ENCODE results near the gene POLR2I.
A peak's percentile ranks its signal among the peaks of the same experiment; 100 is the strongest.
"Not testable (repeated sequence)": the region's sequence is repeated elsewhere in the genome, so short reads cannot be mapped to it uniquely, and the experiment has no call there.

The POLR2I gene

DNA sequence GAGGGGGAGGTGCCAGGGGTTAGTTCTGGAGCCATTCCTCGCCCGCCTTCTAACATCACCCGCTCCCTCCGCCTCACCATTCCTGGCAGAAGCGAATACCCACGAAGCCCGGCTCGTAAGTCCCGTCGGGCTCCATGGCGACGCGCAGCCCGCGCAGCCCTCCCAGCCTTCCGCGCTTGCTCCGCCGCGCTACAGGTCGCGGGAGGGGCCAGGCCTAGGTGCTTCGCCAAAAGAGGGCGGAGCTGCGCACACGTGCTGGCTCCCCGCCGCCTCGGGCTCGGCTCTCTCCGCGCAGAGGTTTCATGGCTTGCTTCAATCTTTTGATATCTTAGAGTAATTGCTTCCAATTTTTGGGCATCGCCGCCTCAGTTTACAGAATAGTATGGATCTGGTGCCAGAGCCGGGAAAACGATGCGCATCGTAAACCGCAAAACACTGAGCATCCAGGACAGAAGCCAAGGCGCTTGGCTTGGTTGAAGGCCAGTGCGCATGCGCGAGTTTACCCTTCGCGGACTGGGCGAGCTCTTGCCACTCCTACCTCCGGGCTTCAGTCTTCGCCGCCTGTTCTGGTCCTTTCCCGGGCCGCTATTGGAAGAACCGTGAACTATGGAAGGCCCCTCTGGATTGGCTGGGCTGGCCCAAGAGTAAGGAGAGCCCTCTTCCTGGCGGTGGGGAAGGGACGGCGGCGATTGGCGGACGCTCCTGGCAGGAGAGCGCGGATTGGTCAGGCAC, at the start of gene POLR2I:
POLR2I (minus strand) TSS at position 155 of the 732 bp plus-strand sequence; CDS start at position 136, 19 bp downstream.
- DNase-seq (ENCODE audit: low read depth), result peak; percentile 98

- no peak for DNase-seq (ENCODE audit: low read depth)
Measured at GRCh38 chr19:36163813-36164212, 49.1 kb upstream of the POLR2I start.

DNA sequence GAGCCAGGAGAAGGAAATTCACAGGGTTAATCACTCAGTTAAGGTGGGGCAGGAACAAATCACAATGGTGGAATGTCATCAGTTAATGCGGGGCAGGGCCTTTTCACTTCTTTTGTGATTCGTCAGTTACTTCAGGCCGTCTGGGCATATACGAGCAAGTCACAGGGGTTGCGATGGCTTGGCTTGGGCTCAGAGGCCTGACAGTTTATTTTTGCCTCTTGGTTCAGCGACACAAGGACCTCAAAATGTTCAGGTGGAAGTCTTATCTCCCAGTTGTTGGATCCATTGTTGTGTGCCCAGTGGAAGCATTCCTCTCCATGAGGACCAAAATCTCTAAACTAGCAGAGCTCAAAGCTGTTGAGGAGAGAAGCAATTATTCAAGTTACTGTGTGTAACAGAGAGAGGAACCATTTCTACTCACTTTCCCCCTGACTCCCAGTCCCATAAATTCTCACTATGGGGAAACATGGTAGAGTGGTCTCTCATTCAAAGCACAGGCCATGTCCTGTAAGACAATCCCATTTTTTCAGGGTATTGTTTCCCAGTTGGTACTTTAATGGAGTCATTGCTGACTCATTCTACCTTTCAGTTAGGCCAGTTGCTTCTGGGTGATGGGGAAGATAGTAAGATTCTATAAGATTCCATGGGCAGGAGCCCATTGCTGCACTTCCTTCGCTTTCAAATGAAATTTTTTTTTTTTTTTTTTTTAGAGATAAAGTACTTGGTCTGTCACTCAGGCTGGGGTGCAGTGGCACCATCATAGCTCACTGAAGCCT, 46.3 kb upstream of the POLR2I start:
- no peak for DNase-seq (ENCODE audit: low read depth)

DNA sequence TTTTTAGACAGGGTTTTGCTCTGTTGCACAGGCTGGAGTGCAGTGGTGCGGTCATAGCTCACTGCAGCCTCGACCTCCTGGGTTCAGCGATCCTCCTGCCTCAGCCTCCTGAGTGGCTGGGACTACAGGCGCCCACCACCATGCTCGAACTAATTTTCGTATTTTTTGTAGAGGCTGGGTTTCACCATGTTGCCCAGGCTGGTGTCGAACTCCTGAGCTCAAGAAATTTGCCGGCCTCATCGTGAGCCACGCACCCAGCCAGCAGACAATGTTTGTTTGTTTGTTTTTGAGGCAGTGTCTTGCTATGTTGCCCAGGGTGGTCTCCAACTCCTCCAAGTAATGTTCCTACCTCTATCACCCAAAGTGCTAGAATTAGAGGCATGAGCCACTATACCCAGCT, 38.5 kb upstream of the POLR2I start:
- no peak for DNase-seq (ENCODE audit: low read depth)

- DNase-seq (ENCODE audit: low read depth), result no peak
Measured at GRCh38 chr19:36152352-36153091, 37.8 kb upstream of the POLR2I start, which contains the start of gene COX7A1. Gene COX7A1, minus strand, starts transcription at chr19:36152447. Its CDS starts 40 bp downstream, at chr19:36152407.

- DNase-seq (ENCODE audit: low read depth), result no peak
Measured at GRCh38 chr19:36152019-36152351, 37.3 kb upstream of the POLR2I start.

GRCh38 chr19:36151144-36152018, 36.7 kb upstream of the POLR2I start:
- DNase-seq (ENCODE audit: low read depth), result no peak

DNA sequence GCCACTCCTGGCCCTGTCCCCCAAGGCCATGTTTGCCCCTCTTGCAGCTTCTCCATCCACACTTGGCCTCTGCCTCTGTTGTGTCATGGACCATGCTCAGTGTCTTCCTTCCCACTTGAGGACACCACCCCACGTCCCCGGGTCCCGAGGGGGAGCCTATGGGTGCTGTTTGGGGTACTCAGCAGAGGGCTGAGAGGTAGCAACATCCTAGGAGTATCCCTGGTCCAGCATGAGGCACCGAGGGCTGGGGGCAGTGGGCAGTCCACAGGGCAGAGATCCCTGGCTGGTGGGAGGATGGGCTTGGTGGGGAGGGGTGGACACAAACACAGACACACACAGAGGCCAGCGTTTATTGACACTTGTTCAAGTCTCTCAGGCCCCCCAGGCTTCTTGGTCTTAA, 35.9 kb upstream of the POLR2I start:
- no peak for DNase-seq (ENCODE audit: low read depth)

DNA sequence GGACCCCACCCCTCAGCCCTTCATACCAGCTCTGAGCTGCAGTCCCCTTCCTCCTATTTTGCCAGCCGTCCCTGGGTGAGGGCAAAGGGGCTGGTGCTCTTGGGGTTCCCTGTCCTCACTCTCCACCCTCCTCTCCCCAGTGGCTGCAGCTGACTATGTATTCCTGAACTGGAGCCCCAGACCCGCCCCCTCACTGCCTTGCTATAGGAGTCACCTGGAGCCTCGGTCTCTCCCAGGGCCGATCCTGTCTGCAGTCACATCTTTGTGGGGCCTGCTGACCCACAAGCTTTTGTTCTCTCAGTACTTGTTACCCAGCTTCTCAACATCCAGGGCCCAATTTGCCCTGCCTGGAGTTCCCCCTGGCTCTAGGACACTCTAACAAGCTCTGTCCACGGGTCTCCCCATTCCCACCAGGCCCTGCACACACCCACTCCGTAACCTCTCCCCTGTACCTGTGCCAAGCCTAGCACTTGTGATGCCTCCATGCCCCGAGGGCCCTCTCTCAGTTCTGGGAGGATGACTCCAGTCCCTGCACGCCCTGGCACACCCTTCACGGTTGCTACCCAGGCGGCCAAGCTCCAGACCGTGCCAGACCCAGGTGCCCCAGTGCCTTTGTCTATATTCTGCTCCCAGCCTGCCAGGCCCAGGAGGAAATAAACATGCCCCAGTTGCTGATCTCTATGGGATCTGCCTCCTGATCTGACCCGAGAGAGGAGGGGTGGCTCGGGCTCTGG, 35.2 kb upstream of the POLR2I start:
- no peak for DNase-seq (ENCODE audit: low read depth)

- no peak for DNase-seq (ENCODE audit: low read depth)
Measured at GRCh38 chr19:36144624-36145023, 29.9 kb upstream of the POLR2I start.

DNA sequence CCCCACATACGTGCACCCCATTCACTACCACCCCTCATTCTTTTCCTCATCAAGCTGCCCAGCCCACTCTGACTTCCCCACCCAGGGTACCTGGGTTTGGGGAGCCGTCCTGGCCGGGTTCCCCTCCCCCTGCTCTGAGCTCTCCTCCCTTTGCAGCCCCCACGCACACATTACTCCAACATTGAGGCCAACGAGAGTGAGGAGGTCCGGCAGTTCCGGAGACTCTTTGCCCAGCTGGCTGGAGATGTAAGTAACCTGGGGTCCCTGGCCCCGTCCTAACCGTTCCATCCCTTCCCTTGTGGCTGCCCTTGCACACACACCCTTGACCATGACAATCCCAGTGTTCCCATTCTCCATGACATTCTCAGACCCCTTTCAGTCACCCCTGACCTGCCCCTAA, 27.8 kb upstream of the POLR2I start:
- no peak for DNase-seq (ENCODE audit: low read depth)

- DNase-seq (ENCODE audit: low read depth), result no peak
Measured at GRCh38 chr19:36142046-36142445, 27.4 kb upstream of the POLR2I start.

- DNase-seq (ENCODE audit: low read depth), result peak; percentile 60
Measured at GRCh38 chr19:36141039-36141927, 26.6 kb upstream of the POLR2I start.

DNA sequence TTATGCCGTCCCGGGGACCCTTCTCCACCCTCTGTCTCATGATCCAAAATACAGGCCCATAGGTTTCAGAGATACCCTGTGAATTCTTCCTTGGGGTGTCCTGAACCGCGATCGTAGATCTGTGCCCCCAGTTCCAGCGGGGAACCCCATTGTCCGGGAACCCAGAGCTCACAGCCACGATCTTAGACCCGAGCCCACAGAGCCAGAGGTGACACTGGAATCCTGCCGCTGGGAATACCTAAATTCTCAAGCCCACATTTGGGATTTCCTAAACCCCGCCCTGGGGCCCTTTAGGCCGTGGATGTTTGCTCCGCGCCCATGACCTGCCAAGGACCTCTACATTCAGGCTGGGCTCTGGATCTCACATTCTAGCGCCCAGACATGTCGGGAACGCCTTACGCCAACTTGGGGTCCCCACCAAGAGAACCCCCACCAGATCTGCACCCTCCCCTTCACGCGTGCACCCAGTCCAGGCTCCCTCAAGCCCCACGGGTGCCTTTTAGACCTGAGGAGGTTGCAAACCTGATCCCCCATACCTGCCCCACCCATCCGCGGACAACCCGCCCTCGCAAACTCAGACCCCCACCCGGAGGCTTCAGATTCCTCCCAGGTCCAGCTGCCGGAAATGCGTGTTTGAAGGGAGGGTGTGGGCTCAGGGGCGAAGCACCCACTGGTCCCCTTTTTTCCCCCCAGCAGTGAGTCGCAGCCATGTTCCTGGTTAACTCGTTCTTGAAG, 25.8 kb upstream of the POLR2I start:
- no peak for DNase-seq (ENCODE audit: low read depth)

- peak; percentile 77 for DNase-seq (ENCODE audit: low read depth)
Measured at GRCh38 chr19:36139473-36140303, 25.0 kb upstream of the POLR2I start, which contains the start of gene CAPNS1. Gene CAPNS1, plus strand, starts transcription at chr19:36140066. Its CDS starts 946 bp downstream, at chr19:36141012.

DNA sequence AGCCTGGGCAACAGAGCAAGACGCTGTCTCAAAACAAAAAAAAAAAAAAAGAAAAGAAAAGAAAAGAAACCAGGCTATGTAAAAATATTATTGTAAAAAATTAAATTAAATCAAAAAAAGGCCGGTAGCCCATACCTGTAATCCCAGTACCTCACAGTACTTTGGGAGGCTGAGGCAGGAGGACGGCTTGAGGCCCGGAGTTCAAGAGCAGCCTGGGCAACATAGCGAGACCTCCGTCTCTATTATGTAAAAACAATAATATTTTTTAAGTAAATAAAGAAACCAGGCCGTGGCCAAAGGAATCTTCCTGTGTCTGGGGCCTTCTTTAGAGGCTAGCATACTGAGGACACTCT, 24.4 kb upstream of the POLR2I start:
- DNase-seq (ENCODE audit: low read depth), result no peak

GRCh38 chr19:36136964-36137686, 22.4 kb upstream of the POLR2I start:
- DNase-seq (ENCODE audit: low read depth), result no peak

DNA sequence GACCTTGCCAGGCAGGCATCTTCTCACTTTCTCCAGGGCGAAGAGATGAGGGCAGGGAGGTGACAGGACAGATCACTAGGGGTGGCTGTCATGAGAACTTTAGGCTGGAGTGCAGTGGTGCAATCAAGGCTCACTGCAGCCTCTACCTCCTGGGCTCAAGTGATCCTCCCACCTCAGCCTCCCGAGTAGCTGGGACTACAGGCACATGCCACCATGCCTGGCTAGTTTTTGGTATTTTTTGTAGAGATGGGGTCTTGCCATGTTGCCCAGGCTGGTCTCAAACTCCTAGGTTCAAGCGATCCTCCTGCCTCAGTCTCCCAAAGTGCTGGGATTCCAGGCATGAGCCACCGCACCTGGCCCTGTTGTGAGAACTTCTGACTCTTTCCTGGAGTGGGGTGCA, 20.2 kb upstream of the POLR2I start:
- not testable (repeated sequence) for DNase-seq (ENCODE audit: low read depth)

All from HS-5 (cell line).